ENCODE results near the gene DGKI.

- no peak for TF ChIP-seq CTCF (conservative IDR thresholded peaks at IDR 0.05; ENCODE audit: low read depth, low read length)
- no peak for TF ChIP-seq EZH2 (IDR thresholded peaks at IDR 0.05; ENCODE audit: borderline replicate concordance, low read depth, low read length, poor library complexity, severe bottlenecking)
These were observed 130.7 kb downstream of the DGKI start for GRCh38 chr7:137716061-137716460.
